CD4-positive, alpha-beta T cell treated with Interferon gamma for 1 hour (primary cell): ENCODE data around the gene USP17L12.
"Not testable (repeated sequence)": the region's sequence is repeated elsewhere in the genome, so short reads cannot be mapped to it uniquely, and the experiment has no call there.

ENCODE experiments used
- DNase-seq: peaks from one replicate; pipeline ENCODE4 v3.0.0-alpha.2; 2020

USP17L12 gene, protein sequence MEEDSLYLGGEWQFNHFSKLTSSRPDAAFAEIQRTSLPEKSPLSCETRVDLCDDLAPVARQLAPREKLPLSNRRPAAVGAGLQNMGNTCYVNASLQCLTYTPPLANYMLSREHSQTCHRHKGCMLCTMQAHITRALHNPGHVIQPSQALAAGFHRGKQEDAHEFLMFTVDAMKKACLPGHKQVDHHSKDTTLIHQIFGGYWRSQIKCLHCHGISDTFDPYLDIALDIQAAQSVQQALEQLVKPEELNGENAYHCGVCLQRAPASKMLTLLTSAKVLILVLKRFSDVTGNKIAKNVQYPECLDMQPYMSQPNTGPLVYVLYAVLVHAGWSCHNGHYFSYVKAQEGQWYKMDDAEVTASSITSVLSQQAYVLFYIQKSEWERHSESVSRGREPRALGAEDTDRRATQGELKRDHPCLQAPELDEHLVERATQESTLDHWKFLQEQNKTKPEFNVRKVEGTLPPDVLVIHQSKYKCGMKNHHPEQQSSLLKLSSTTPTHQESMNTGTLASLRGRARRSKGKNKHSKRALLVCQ

GRCh38 chr4:9219852-9220251 is at the start of gene USP17L12:
Gene USP17L12 (plus strand): TSS chr4:9220152. CDS start chr4:9220152, 0 bp downstream.
- DNase-seq: not testable (repeated sequence)

GRCh38 chr4:9210357-9210756 is 9.6 kb upstream of the USP17L12 start, which contains the start of gene USP17L10:
Gene USP17L10 (plus strand): TSS chr4:9210657. CDS start chr4:9210657, 0 bp downstream.
- DNase-seq: not testable (repeated sequence)

- not testable (repeated sequence) for DNase-seq
Measured at GRCh38 chr4:9214701-9215100, 5.3 kb upstream of the USP17L12 start.

DNA sequence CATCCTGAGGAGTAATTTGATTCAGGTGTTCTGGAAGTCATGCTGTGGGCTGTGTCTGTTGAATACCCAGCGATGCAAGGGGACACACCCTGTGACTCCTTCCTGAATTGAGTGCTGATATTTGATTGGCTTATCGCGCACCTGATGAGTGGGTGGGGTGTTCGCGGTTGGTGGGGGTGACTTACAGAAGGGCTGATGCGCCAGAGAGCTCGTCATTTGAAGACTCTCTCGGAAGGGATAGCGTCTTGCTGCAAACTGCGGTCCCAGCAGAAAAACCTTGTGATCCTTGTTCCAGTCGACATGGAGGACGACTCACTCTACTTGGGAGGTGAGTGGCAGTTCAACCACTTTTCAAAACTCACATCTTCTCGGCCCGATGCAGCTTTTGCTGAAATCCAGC is 4.8 kb upstream of the USP17L12 start, which contains the start of gene USP17L11:
Gene USP17L11, plus strand, starts transcription at position 301 of the 400 bp plus-strand sequence. Its CDS starts 0 bp downstream, at position 301.
- not testable (repeated sequence) for DNase-seq

DNA sequence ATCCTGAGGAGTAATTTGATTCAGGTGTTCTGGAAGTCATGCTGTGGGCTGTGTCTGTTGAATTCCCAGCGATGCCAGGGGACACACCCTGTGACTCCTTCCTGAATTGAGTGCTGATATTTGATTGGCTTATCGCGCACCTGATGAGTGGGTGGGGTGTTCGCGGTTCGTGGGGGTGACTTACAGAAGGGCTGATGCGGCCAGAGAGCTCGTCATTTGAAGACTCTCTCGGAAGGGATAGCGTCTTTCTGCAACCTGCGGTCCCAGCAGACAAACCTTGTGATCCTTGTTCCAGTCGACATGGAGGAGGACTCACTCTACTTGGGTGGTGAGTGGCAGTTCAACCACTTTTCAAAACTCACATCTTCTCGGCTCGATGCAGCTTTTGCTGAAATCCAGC is 4.6 kb downstream of the USP17L12 start, which contains the start of gene USP17L13:
Gene USP17L13, plus strand, starts transcription at position 301 of the 400 bp plus-strand sequence. Its CDS starts 0 bp downstream, at position 301.
- DNase-seq: not testable (repeated sequence)

GRCh38 chr4:9230249-9230648 is 10.3 kb downstream of the USP17L12 start:
- not testable (repeated sequence) for DNase-seq

DNA sequence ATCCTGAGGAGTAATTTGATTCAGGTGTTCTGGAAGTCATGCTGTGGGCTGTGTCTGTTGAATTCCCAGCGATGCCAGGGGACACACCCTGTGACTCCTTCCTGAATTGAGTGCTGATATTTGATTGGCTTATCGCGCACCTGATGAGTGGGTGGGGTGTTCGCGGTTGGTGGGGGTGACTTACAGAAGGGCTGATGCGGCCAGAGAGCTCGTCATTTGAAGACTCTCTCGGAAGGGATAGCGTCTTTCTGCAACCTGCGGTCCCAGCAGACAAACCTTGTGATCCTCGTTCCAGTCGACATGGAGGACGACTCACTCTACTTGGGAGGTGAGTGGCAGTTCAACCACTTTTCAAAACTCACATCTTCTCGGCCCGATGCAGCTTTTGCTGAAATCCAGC is 14.1 kb downstream of the USP17L12 start, which contains the start of gene USP17L15:
Gene USP17L15, plus strand, starts transcription at position 301 of the 400 bp plus-strand sequence. Its CDS starts 0 bp downstream, at position 301.
- not testable (repeated sequence) for DNase-seq

GRCh38 chr4:9238461-9238860 is 18.5 kb downstream of the USP17L12 start:
- DNase-seq: peak; percentile 4

- DNase-seq: not testable (repeated sequence)
Measured at GRCh38 chr4:9243579-9243978, 23.6 kb downstream of the USP17L12 start, which contains the start of gene USP17L17. Gene USP17L17 (plus strand): TSS chr4:9243879. CDS start chr4:9243879, 0 bp downstream.

DNA sequence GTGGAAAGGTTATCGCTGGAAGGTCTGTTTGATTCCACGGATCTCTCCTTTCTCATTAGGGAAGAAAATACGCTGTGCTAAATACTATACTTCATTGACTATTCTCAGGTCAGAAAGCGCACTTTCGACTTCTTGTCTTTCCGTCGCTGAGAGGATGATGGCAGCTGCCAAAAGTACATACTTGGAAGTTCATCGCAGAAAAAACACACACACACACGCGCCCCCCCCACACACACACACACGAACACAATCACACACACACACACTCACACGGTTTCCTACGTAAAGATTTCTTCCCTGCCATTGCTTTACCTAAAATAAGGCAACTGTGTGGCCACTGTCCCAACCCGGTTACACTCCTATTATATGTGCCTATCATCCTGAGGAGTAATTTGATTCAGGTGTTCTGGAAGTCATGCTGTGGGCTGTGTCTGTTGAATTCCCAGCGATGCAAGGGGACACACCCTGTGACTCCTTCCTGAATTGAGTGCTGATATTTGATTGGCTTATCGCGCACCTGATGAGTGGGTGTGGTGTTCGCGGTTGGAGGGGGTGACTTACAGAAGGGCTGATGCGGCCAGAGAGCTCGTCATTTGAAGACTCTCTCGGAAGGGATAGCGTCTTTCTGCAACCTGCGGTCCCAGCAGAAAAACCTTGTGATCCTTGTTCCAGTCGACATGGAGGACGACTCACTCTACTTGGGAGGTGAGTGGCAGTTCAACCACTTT is 28.2 kb downstream of the USP17L12 start, which contains the start of gene USP17L18:
Gene USP17L18, plus strand, starts transcription at position 678 of the 728 bp plus-strand sequence. Its CDS starts 0 bp downstream, at position 678.
- not testable (repeated sequence) for DNase-seq

DNA sequence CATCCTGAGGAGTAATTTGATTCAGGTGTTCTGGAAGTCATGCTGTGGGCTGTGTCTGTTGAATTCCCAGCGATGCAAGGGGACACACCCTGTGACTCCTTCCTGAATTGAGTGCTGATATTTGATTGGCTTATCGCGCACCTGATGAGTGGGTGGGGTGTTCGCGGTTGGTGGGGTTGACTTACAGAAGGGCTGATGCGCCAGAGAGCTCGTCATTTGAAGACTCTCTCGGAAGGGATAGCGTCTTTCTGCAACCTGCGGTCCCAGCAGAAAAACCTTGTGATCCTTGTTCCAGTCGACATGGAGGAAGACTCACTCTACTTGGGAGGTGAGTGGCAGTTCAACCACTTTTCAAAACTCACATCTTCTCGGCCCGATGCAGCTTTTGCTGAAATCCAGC is 33.1 kb downstream of the USP17L12 start, which contains the start of gene USP17L19:
Gene USP17L19, plus strand, starts transcription at position 301 of the 400 bp plus-strand sequence. Its CDS starts 0 bp downstream, at position 301.
- not testable (repeated sequence) for DNase-seq

- DNase-seq: not testable (repeated sequence)
Measured at GRCh38 chr4:9257824-9258223, 37.9 kb downstream of the USP17L12 start, which contains the start of gene USP17L20. Gene USP17L20 (plus strand): TSS chr4:9258124. CDS start chr4:9258124, 0 bp downstream.

- not testable (repeated sequence) for DNase-seq
Measured at GRCh38 chr4:9262572-9262971, 42.6 kb downstream of the USP17L12 start, which contains the start of gene USP17L21. Gene USP17L21 (plus strand): TSS chr4:9262872. CDS start chr4:9262872, 0 bp downstream.

GRCh38 chr4:9267319-9267718 is 47.4 kb downstream of the USP17L12 start, which contains the start of gene USP17L22:
Gene USP17L22 (plus strand): TSS chr4:9267619. CDS start chr4:9267619, 0 bp downstream.
- DNase-seq: not testable (repeated sequence)
